Ovary (tissue), 9 donors: Measurements from ENCODE around the gene WDR49. TPM values are rescaled to one million over a fixed set of nuclear protein-coding genes. Genes with fewer than 3 reads are reported as not detected.

ENCODE experiments used
- DNase-seq, 5 donors: peaks; one replicate each; pipeline ENCODE4 v3.0.0-alpha.2; 2019 to 2020
- H3K27ac ChIP-seq, 2 donors: fragments of 200-600 bp; one replicate each; pipeline versions ENCODE4 v1.5.1 to v1.8.0; 2019 to 2022
- H3K27me3 ChIP-seq: fragments of 200-600 bp; one replicate; pipeline ENCODE4 v1.8.0; 2022
- H3K36me3 ChIP-seq: fragments of 200-600 bp; sonication (generic); one replicate; pipeline ENCODE4 v1.5.1; 2019
- H3K4me1 ChIP-seq: one replicate; pipeline ENCODE4 v1.8.1; 2013; ENCODE audit warnings: mild to moderate bottlenecking, moderate library complexity; ENCODE audit not compliant: insufficient read depth
- H3K4me3 ChIP-seq: fragments of 200-600 bp; sonication (generic); one replicate; pipeline ENCODE4 v1.5.1; 2017
- H3K9me3 ChIP-seq, 2 donors: fragments of 200-600 bp in 1 of 2; sonication (generic) in 1 of 2; one replicate each; pipeline versions ENCODE4 v1.5.1 to v1.8.1; 2013 to 2019; ENCODE audit warnings: mild to moderate bottlenecking in 1 of 2, moderate library complexity in 1 of 2
- EP300 ChIP-seq: sonication (generic); formaldehyde crosslinking; IDR thresholded peaks from one replicate; pipeline ENCODE4 v1.6.1; 2017; ENCODE audit warnings: antibody characterized with exemption
- POLR2A ChIP-seq: fragments of 450-650 bp; IDR thresholded peaks from one replicate; pipeline ENCODE4 v1.6.1; 2017; ENCODE audit warnings: antibody characterized with exemption, mild to moderate bottlenecking, moderate library complexity
- WGBS, 3 donors: extraction: QIAGEN DNeasy Blood & Tissue Kit in 1 of 3; methylation state at CpG; one replicate each; pipeline versions ENCODE4 v1.1.5 to v1.1.7; 2013 to 2017; 5-methylcytosine and 5-hydroxymethylcytosine counted together
- intact Hi-C, 4 donors: fragments of 100-400 bp; cut with DNase I; formaldehyde crosslinking; loops; one replicate each; pipeline versions ENCODE4 v1.11.0 to v1.15.1; 2022 to 2023
- polyA plus RNA-seq, 2 donors: library from polyadenylated mRNA; stranded (reverse); fragments of 200-250 nt in 1 of 2; fragments of 350-450 nt in 1 of 2; fragmentation: Illumina TruSeq in 1 of 2; extraction: RNeasy Lipid Tissue Mini Kit (QIAGEN cat#74804) in 1 of 2; gene quantifications; one replicate each; pipeline ENCODE4 v1.2.3, GENCODE V29; 2013 to 2014
- total RNA-seq, 7 donors: library from RNA; depleted of rRNA in 2 of 7; stranded (reverse); fragments of >200 nt in 2 of 7; fragmentation: NEBNext Ultra II Directional in 3 of 7; extraction: Animal tissue kit (Norgen Biotek cat#: 25700) in 3 of 7; gene quantifications; one replicate each; pipeline versions ENCODE4 v1.1.0 to v1.2.4, GENCODE V29; 2016 to 2023
- TF ChIP-seq, protein P1 (sequence below), 3 donors: fragments of 450-650 bp in 2 of 3; fragments of 200-600 bp in 1 of 3; IDR thresholded peaks; one replicate each; pipeline versions ENCODE4 v1.5.1 to v1.8.0; 2016 to 2022; ENCODE audit warnings: antibody characterized with exemption in 3 of 3, mild to moderate bottlenecking in 1 of 3
- donor health status: DM: no; HTN: no; CAD: no; lungs with moderate emphysema.
- donor health status: DM: no; HTN: no; CAD: no.
- donor health status: Bipolar disorder and iron deficiency.
- donor health status: DM: yes; HTN: yes; CAD: no.
- donor health status: DM: no; HTN: no; CAD: no.
- donor health status: DM: yes; HTN: yes; CAD: no.

Gene WDR49
- total and polyA plus RNA-seq, 9 donors, result 0.12 to 20.6 (median 1.0) TPM

DNA sequence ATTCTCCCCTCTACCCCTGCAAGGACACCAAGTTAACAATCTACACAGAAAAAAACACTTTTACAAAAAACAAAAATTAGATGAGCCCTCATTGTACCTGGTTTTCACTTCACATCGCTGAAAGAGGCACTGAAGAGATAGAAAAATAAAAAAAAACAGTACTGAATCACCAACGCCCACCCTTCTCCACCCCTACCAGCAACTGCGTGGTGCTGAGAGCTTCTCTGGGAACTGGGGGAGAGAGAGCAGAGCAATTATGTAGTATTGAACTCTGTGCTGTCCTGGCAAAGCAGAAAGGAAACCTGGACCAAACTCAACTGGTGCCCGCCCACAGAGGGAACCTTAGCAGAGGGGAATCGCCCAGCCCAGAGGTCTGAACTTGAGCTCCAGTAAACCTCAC lies 44.6 kb downstream of the WDR49 start:
- no peaks in the 10 kb centered on the region for H3K9me3 ChIP-seq
- no peaks in the 10 kb centered on the region for H3K4me1 ChIP-seq
- intact Hi-C loops, result no loop called here
- WGBS, 3 donors, result 78 to 86% (median 82%) methylated on average over 5 of the region's 5 CpGs
- TF ChIP-seq POLR2A (no peak), EP300 (no peak)
- TF ChIP-seq, protein P1, sequence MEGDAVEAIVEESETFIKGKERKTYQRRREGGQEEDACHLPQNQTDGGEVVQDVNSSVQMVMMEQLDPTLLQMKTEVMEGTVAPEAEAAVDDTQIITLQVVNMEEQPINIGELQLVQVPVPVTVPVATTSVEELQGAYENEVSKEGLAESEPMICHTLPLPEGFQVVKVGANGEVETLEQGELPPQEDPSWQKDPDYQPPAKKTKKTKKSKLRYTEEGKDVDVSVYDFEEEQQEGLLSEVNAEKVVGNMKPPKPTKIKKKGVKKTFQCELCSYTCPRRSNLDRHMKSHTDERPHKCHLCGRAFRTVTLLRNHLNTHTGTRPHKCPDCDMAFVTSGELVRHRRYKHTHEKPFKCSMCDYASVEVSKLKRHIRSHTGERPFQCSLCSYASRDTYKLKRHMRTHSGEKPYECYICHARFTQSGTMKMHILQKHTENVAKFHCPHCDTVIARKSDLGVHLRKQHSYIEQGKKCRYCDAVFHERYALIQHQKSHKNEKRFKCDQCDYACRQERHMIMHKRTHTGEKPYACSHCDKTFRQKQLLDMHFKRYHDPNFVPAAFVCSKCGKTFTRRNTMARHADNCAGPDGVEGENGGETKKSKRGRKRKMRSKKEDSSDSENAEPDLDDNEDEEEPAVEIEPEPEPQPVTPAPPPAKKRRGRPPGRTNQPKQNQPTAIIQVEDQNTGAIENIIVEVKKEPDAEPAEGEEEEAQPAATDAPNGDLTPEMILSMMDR (IDR thresholded peaks at IDR 0.05), result no peak
- no peak overlapping the region for H3K4me3 ChIP-seq
- H3K27me3 ChIP-seq, result no peaks in the 10 kb centered on the region
- no peak overlapping the region for H3K27ac ChIP-seq
- no peak for DNase-seq
- no peaks in the 10 kb centered on the region for H3K36me3 ChIP-seq

DNA sequence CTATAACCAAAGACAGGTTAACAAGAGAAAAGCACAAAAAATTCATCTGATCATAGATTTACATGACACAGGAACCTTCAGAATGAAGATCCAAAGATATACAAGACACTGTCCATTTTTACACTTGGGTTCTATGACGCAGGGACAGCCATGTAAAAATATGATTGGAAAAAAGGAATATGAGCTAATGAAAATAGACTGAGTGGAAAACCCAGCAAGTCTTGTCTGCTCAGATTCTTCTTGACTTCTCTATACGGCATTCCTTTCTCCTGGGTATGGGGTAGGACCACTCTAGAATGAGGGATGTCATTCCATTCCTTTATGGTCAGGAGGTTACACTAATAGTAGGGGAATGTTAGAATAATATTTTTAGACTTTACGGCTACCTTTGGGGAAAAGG lies 46.9 kb downstream of the WDR49 start:
- Histone ChIP-seq H3K27ac (no peak overlapping the region), H3K27me3 (no peaks in the 10 kb centered on the region), H3K4me3 (no peak overlapping the region), H3K36me3 (no peaks in the 10 kb centered on the region), H3K9me3 (no peaks in the 10 kb centered on the region), H3K4me1 (no peaks in the 10 kb centered on the region)
- intact Hi-C loops, result no loop called here
- TF ChIP-seq, protein P1 (IDR thresholded peaks at IDR 0.05), result no peak
- TF ChIP-seq POLR2A, result no peak
- no peak for TF ChIP-seq EP300
- WGBS, 3 donors, result 80 to 96% (median 84%) methylated on average over 3 of the region's 3 CpGs
- no peak for DNase-seq

DNA sequence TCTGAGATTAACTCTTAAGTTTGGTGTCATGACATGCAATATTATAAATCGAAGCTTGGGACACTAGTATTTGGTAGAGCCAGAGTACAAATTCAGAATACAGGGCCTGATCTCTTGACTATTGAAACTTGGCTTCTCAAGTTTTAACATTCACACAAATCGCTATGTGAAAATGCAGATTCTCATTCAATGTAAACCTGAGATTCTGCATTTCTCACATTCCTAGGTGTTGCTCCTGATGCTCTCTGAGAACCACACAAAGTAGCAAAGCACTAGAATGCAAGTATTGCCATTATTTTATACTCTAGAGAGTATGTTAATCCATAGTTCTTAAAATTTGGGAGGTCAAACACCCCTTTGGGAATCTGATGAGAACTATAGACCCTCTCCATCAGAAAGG lies 47.9 kb downstream of the WDR49 start:
- Histone ChIP-seq H3K4me3 (no peak overlapping the region), H3K27me3 (no peaks in the 10 kb centered on the region), H3K9me3 (no peaks in the 10 kb centered on the region), H3K36me3 (no peaks in the 10 kb centered on the region), H3K27ac (no peak overlapping the region), H3K4me1 (no peaks in the 10 kb centered on the region)
- no peak for DNase-seq
- TF ChIP-seq, protein P1 (IDR thresholded peaks at IDR 0.05), result no peak
- TF ChIP-seq POLR2A (no peak), EP300 (no peak)
- WGBS, 3 donors, result 50 to 78% (median 73%) methylated on average over 2 of the region's 2 CpGs
- intact Hi-C loops, result no loop called here

DNA sequence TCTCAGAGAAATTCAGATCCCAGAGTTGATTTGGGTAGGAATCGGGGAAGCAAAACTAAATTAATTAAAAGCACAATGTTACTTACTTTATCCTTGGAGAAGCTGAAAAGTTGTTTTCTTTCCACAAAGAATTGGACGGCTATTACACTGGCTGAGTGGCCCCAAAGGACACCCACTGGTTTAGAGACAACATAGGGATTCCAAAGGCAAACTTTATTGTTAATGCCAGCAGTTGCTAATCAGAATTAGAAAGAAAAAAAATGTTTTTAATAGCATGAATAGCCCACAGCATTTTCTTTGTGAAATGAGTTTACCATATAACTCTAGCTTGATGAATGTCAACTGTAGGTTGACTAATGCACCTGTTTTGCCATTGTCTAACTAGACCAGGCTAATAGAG lies 51.7 kb downstream of the WDR49 start:
- H3K36me3 ChIP-seq, result no peaks in the 10 kb centered on the region
- WGBS, 3 donors, result 65 to 75% (median 71%) methylated on average over 2 of the region's 2 CpGs

More for the DNA sequence above, 51.7 kb downstream of the WDR49 start:
- Histone ChIP-seq H3K4me1 (no peaks in the 10 kb centered on the region), H3K9me3 (no peaks in the 10 kb centered on the region), H3K4me3 (no peak overlapping the region), H3K27ac (no peak overlapping the region), H3K27me3 (no peaks in the 10 kb centered on the region)
- TF ChIP-seq POLR2A, result no peak
- no peak for TF ChIP-seq EP300
- TF ChIP-seq, protein P1 (IDR thresholded peaks at IDR 0.05), result no peak
- intact Hi-C loops, result no loop called here
- DNase-seq, result no peak
